Fibroblast of lung (primary cell): Measurements from ENCODE around the gene MYL3. TPM values are rescaled to one million over a fixed set of nuclear protein-coding genes. Genes with fewer than 3 reads are reported as not detected.

Experiments used
- DNase-seq, 2 donors: peaks; one replicate each; pipeline versions ENCODE4 v3.0.0 to v3.0.0-alpha.2; 2010; ENCODE audit warnings: low read depth in 2 of 2
- H2AFZ ChIP-seq: 2 replicates; pipeline ENCODE4 v1.5.1; 2012; ENCODE audit warnings: low read length, control low read depth, inconsistent platforms
- H3K27ac ChIP-seq: 2 replicates; pipeline ENCODE4 v1.5.1; 2011; ENCODE audit warnings: low read length, control low read depth; ENCODE audit not compliant: insufficient read depth
- H3K27me3 ChIP-seq: 2 replicates; pipeline ENCODE4 v1.5.1; 2011; ENCODE audit warnings: mild to moderate bottlenecking, low read length; ENCODE audit not compliant: control insufficient read depth, insufficient read depth
- H3K36me3 ChIP-seq: 2 replicates; pipeline ENCODE4 v1.5.1; 2011; ENCODE audit warnings: low read length; ENCODE audit not compliant: control insufficient read depth, insufficient read depth
- H3K4me1 ChIP-seq: 2 replicates; pipeline ENCODE4 v1.5.1; 2011; ENCODE audit warnings: low read length; ENCODE audit not compliant: control insufficient read depth, insufficient read depth; ENCODE audit errors: extremely low read depth
- H3K4me2 ChIP-seq: 2 replicates; pipeline ENCODE4 v1.5.1; 2011; ENCODE audit warnings: low read length, control low read depth; ENCODE audit not compliant: insufficient read depth; ENCODE audit errors: extremely low read depth
- H3K4me3 ChIP-seq, 4 experiments: fragments of 200-600 bp in 1 of 4; sonication (generic) in 1 of 4; replicated peaks in 1 of 4; 2 replicates each; pipeline ENCODE4 v1.5.1; 2011 to 2016; ENCODE audit warnings: low read length in 4 of 4, low read depth in 3 of 4, mild to moderate bottlenecking in 3 of 4, control low read depth in 2 of 4, inconsistent platforms in 1 of 4, mixed read lengths in 1 of 4; ENCODE audit not compliant: insufficient read depth in 1 of 4; ENCODE audit errors: control extremely low read depth in 1 of 4
- H3K79me2 ChIP-seq: 2 replicates; pipeline ENCODE4 v1.5.1; 2012; ENCODE audit warnings: mild to moderate bottlenecking, low read length, inconsistent platforms; ENCODE audit not compliant: control insufficient read depth, insufficient read depth
- H3K9ac ChIP-seq: 2 replicates; pipeline ENCODE4 v1.5.1; 2011; ENCODE audit warnings: mild to moderate bottlenecking, low read length, control low read depth; ENCODE audit not compliant: insufficient read depth
- H3K9me3 ChIP-seq: 2 replicates; pipeline ENCODE4 v1.5.1; 2012; ENCODE audit warnings: low read depth, low read length; ENCODE audit not compliant: control insufficient read depth, insufficient read depth
- H4K20me1 ChIP-seq: 2 replicates; pipeline ENCODE4 v1.5.1; 2011; ENCODE audit warnings: low read length; ENCODE audit not compliant: control insufficient read depth, insufficient read depth; ENCODE audit errors: extremely low read depth
- CTCF ChIP-seq, 2 donors: IDR thresholded peaks in 1 of 2; conservative IDR thresholded peaks in 1 of 2; 1 replicate in 1 of 2; 2 replicates in 1 of 2; pipeline ENCODE4 v1.5.1; 2011 to 2012; ENCODE audit warnings: low read length in 2 of 2, control low read depth in 1 of 2, inconsistent platforms in 1 of 2, low read depth in 1 of 2, mild to moderate bottlenecking in 1 of 2
- EZH2 ChIP-seq: IDR thresholded peaks from 2 replicates; pipeline ENCODE4 v1.5.1; 2012; ENCODE audit warnings: low read length, control low read depth, mild to moderate bottlenecking; ENCODE audit errors: missing control alignments
- polyA plus RNA-seq, 2 donors: library from polyadenylated mRNA; depleted of rRNA in 1 of 2; stranded (reverse) in 1 of 2; unstranded in 1 of 2; fragments of >200 nt; gene quantifications; 2 replicates each; pipeline ENCODE4 v1.2.1, GENCODE V29; 2011 to 2012; ENCODE audit warnings: missing spikeins in 1 of 2
- total RNA-seq: library from RNA; depleted of rRNA; stranded (reverse); fragments of >200 nt; gene quantifications from 2 replicates; pipeline ENCODE4 v1.2.1, GENCODE V29; 2014

Gene MYL3
- total and polyA plus RNA-seq, 2 donors (not counting 1 experiment from before 2014, with no cell fraction given): 0.50 to 0.67 TPM

GRCh38 chr3:46867550-46867898, 4.3 kb upstream of the MYL3 start:
- H4K20me1 ChIP-seq: no peaks in the 10 kb centered on the region
- no peaks in the 10 kb centered on the region for H3K9me3 ChIP-seq
- no peak overlapping the region for H3K4me2 ChIP-seq
- no peak overlapping the region for H3K27ac ChIP-seq
- TF ChIP-seq CTCF (conservative IDR thresholded peaks at IDR 0.05 in 1 of 2, IDR thresholded peaks at IDR 0.05 in 1 of 2; ENCODE audit: low read depth in 1 of 2, low read length in 2 of 2): no peak
- no peak for TF ChIP-seq EZH2
- H3K36me3 ChIP-seq: no peaks in the 10 kb centered on the region
- H3K27me3 ChIP-seq: peaks cover 28% of the 10 kb centered on the region
- H3K4me3 ChIP-seq: no peak overlapping the region
- peak overlapping the region; percentile 47 for H2AFZ ChIP-seq
- DNase-seq: peak; percentile 8 to 73
- H3K9ac ChIP-seq: no peak overlapping the region
- H3K79me2 ChIP-seq: no peaks in the 10 kb centered on the region
- peaks cover 3% of the 10 kb centered on the region for H3K4me1 ChIP-seq

- Histone ChIP-seq H3K9ac (no peak overlapping the region), H3K79me2 (no peaks in the 10 kb centered on the region), H3K4me3 (no peak overlapping the region), H3K36me3 (no peaks in the 10 kb centered on the region), H3K4me1 (peaks cover 3% of the 10 kb centered on the region), H3K27me3 (peaks cover 27% of the 10 kb centered on the region), H2AFZ (peak overlapping the region; percentile 47), H3K9me3 (no peaks in the 10 kb centered on the region), H4K20me1 (no peaks in the 10 kb centered on the region), H3K4me2 (no peak overlapping the region), H3K27ac (no peak overlapping the region)
- TF ChIP-seq CTCF (conservative IDR thresholded peaks at IDR 0.05 in 1 of 2, IDR thresholded peaks at IDR 0.05 in 1 of 2; ENCODE audit: low read depth in 1 of 2, low read length in 2 of 2): peak; percentile 82 to 90
- TF ChIP-seq EZH2: peak; percentile 59
- peak in 1 of 2 donors; percentile 51 for DNase-seq
These were observed 3.7 kb upstream of the MYL3 start for GRCh38 chr3:46866720-46867549.

GRCh38 chr3:46866032-46866595, 2.9 kb upstream of the MYL3 start:
- DNase-seq: no peak
- no peak overlapping the region for H3K4me3 ChIP-seq
- H4K20me1 ChIP-seq: no peaks in the 10 kb centered on the region
- H3K4me2 ChIP-seq: no peak overlapping the region
- H3K4me1 ChIP-seq: peaks cover 3% of the 10 kb centered on the region
- no peaks in the 10 kb centered on the region for H3K79me2 ChIP-seq
- H3K9ac ChIP-seq: no peak overlapping the region
- H3K27me3 ChIP-seq: peaks cover 19% of the 10 kb centered on the region
- no peak for TF ChIP-seq CTCF (conservative IDR thresholded peaks at IDR 0.05 in 1 of 2, IDR thresholded peaks at IDR 0.05 in 1 of 2; ENCODE audit: low read depth in 1 of 2, low read length in 2 of 2)
- TF ChIP-seq EZH2: no peak
- no peaks in the 10 kb centered on the region for H3K9me3 ChIP-seq
- H2AFZ ChIP-seq: no peak overlapping the region
- no peak overlapping the region for H3K27ac ChIP-seq
- H3K36me3 ChIP-seq: no peaks in the 10 kb centered on the region
